Measurements from ENCODE around the gene BAG5. TPM values are rescaled to one million over a fixed set of nuclear protein-coding genes. Genes with fewer than 3 reads are reported as not detected.

Gene BAG5
- total RNA-seq, 1 experiment from 2014 or later = 36.5 TPM

GRCh38 chr14:103549361-103550311 lies 12.8 kb downstream of the BAG5 start:
- Mint-ChIP-seq H3K27ac (ENCODE audit: unreplicated experiment) (no peak overlapping the region), H3K27me3 (ENCODE audit: unreplicated experiment) (no peaks in the 10 kb centered on the region), H3K36me3 (ENCODE audit: insufficient read depth, unreplicated experiment) (no peaks in the 10 kb centered on the region), H3K9me3 (ENCODE audit: low read depth, unreplicated experiment) (no peaks in the 10 kb centered on the region), H3K4me1 (ENCODE audit: low read depth, unreplicated experiment) (peaks cover 5% of the 10 kb centered on the region), H3K4me3 (ENCODE audit: low read depth, unreplicated experiment) (no peak overlapping the region)
- DNase-seq = no peak
- CTCF ChIA-PET = interaction anchor here (0.8 to 1.3 kb wide), 2 partner anchors 8 to 17 kb away, joined by 3 read pairs; no protein-coding TSS in a partner anchor
- no TSS peak for BruUV-seq (replicated peaks)
- no peak for TF ChIP-seq CTCF (IDR thresholded peaks at IDR 0.05; ENCODE audit: unreplicated experiment)
- intact Hi-C loops (cut with micrococcal nuclease; ENCODE audit: unreplicated experiment) = no loop called here

GRCh38 chr14:103548463-103549351 lies 13.8 kb downstream of the BAG5 start:
- CTCF ChIA-PET = interaction anchor here (1.3 kb wide), 1 partner anchor 9 kb away, joined by 3 read pairs; no protein-coding TSS in a partner anchor
- intact Hi-C loops (cut with micrococcal nuclease; ENCODE audit: unreplicated experiment) = no loop called here
- Mint-ChIP-seq H3K27me3 (ENCODE audit: unreplicated experiment) (no peaks in the 10 kb centered on the region), H3K27ac (ENCODE audit: unreplicated experiment) (no peak overlapping the region), H3K4me3 (ENCODE audit: low read depth, unreplicated experiment) (no peak overlapping the region), H3K9me3 (ENCODE audit: low read depth, unreplicated experiment) (no peaks in the 10 kb centered on the region), H3K36me3 (ENCODE audit: insufficient read depth, unreplicated experiment) (no peaks in the 10 kb centered on the region), H3K4me1 (ENCODE audit: low read depth, unreplicated experiment) (peaks cover 5% of the 10 kb centered on the region)
- no peak for DNase-seq
- TF ChIP-seq CTCF (IDR thresholded peaks at IDR 0.05; ENCODE audit: unreplicated experiment) = no peak
- no TSS peak for BruUV-seq (replicated peaks)

GRCh38 chr14:103547941-103548462 lies 14.5 kb downstream of the BAG5 start:
- peaks cover 5% of the 10 kb centered on the region for H3K4me1 Mint-ChIP-seq (ENCODE audit: low read depth, unreplicated experiment)
- H3K27ac Mint-ChIP-seq (ENCODE audit: unreplicated experiment) = no peak overlapping the region
- DNase-seq = no peak
- no peaks in the 10 kb centered on the region for H3K27me3 Mint-ChIP-seq (ENCODE audit: unreplicated experiment)
- intact Hi-C loops (cut with micrococcal nuclease; ENCODE audit: unreplicated experiment) = loop anchor here (2.0 kb wide), 1 partner anchor 29 kb away; no protein-coding TSS in a partner anchor
- no peak overlapping the region for H3K4me3 Mint-ChIP-seq (ENCODE audit: low read depth, unreplicated experiment)
- no peaks in the 10 kb centered on the region for H3K36me3 Mint-ChIP-seq (ENCODE audit: insufficient read depth, unreplicated experiment)
- BruUV-seq (replicated peaks) = no TSS peak
- no peaks in the 10 kb centered on the region for H3K9me3 Mint-ChIP-seq (ENCODE audit: low read depth, unreplicated experiment)
- CTCF ChIA-PET = interaction anchor here (1.8 kb wide), 1 partner anchor 29 kb away, joined by 23 read pairs; no protein-coding TSS in a partner anchor
- no peak for TF ChIP-seq CTCF (IDR thresholded peaks at IDR 0.05; ENCODE audit: unreplicated experiment)

- CTCF ChIA-PET = interaction anchor here (0.5 to 1.8 kb wide), 6 partner anchors 14 to 54 kb away, joined by 3 to 23 read pairs (median 4); no protein-coding TSS in a partner anchor
- no TSS peak for BruUV-seq (replicated peaks)
- intact Hi-C loops (cut with micrococcal nuclease; ENCODE audit: unreplicated experiment) = loop anchor here (2.0 kb wide), 1 partner anchor 29 kb away; no protein-coding TSS in a partner anchor
These were observed 15.0 kb downstream of the BAG5 start for GRCh38 chr14:103547455-103547940.

More at GRCh38 chr14:103547455-103547940, 15.0 kb downstream of the BAG5 start:
- no peaks in the 10 kb centered on the region for H3K9me3 Mint-ChIP-seq (ENCODE audit: low read depth, unreplicated experiment)
- no peak overlapping the region for H3K4me3 Mint-ChIP-seq (ENCODE audit: low read depth, unreplicated experiment)
- no peaks in the 10 kb centered on the region for H3K27me3 Mint-ChIP-seq (ENCODE audit: unreplicated experiment)
- peaks cover 5% of the 10 kb centered on the region for H3K4me1 Mint-ChIP-seq (ENCODE audit: low read depth, unreplicated experiment)
- H3K27ac Mint-ChIP-seq (ENCODE audit: unreplicated experiment) = no peak overlapping the region
- no peak for TF ChIP-seq CTCF (IDR thresholded peaks at IDR 0.05; ENCODE audit: unreplicated experiment)
- no peak for DNase-seq
- no peaks in the 10 kb centered on the region for H3K36me3 Mint-ChIP-seq (ENCODE audit: insufficient read depth, unreplicated experiment)

All from Calu3 (cell line).